ENCODE results near the gene MRPL52. TPM values are rescaled to one million over a fixed set of nuclear protein-coding genes. Genes with fewer than 3 reads are reported as not detected.

Gene MRPL52
- total and polyA plus RNA-seq, 2 of the 13 experiments (the other 11 are each of a cell fraction or from before 2014, with no cell fraction given) = 118 to 329 TPM

- no peak for TF ChIP-seq ZNF18 (CRISPR knock-in tag; IDR thresholded peaks at IDR 0.05; ENCODE audit: insufficient replicate concordance)
- no peak for TF ChIP-seq ZNF33A (CRISPR knock-in tag; IDR thresholded peaks at IDR 0.05; ENCODE audit: borderline replicate concordance)
- TF ChIP-seq ZNF484 (CRISPR knock-in tag; IDR thresholded peaks at IDR 0.05; ENCODE audit: borderline replicate concordance, low read depth) = no peak
- no peak for TF ChIP-seq BRF2 (CRISPR knock-in tag; IDR thresholded peaks at IDR 0.05)
- TF ChIP-seq ZNF367 (CRISPR knock-in tag; IDR thresholded peaks at IDR 0.05; ENCODE audit: borderline replicate concordance) = no peak
- no peak for TF ChIP-seq MLLT10 (CRISPR knock-in tag; IDR thresholded peaks at IDR 0.05)
- no peak for TF ChIP-seq SKI (IDR thresholded peaks at IDR 0.05; ENCODE audit: partially characterized antibody)
- TF ChIP-seq IKZF4 (CRISPR knock-in tag; IDR thresholded peaks at IDR 0.05; ENCODE audit: borderline replicate concordance, low read depth, not compliant biosample characterization) = no peak
- no peak for TF ChIP-seq ISL2 (CRISPR knock-in tag; IDR thresholded peaks at IDR 0.05)
- no peak; the same call in 1 of the 2 replicates for TF ChIP-seq ZBTB39 (CRISPR knock-in tag; IDR thresholded peaks at IDR 0.05)
- TF ChIP-seq HNF1B (CRISPR knock-in tag; IDR thresholded peaks at IDR 0.05) = no peak
- TF ChIP-seq ZNF891 (CRISPR knock-in tag; IDR thresholded peaks at IDR 0.05) = no peak
- TF ChIP-seq CCAR2 (optimal IDR thresholded peaks at IDR 0.05; ENCODE audit: low read depth, low read length) = no peak
- TF ChIP-seq MLX (CRISPR knock-in tag; IDR thresholded peaks at IDR 0.05) = no peak
- no peak for TF ChIP-seq MEIS2 (CRISPR knock-in tag; IDR thresholded peaks at IDR 0.05)
- no peak for TF ChIP-seq ZNF775 (CRISPR knock-in tag; IDR thresholded peaks at IDR 0.05; ENCODE audit: borderline replicate concordance)
- peak; percentile 52; the same call in 1 of the 2 replicates for TF ChIP-seq STAT5B (CRISPR knock-in tag; IDR thresholded peaks at IDR 0.05)
- no peak for TF ChIP-seq ZNF441 (CRISPR knock-in tag; IDR thresholded peaks at IDR 0.05; ENCODE audit: borderline replicate concordance)
- TF ChIP-seq ZNF770 (CRISPR knock-in tag; IDR thresholded peaks at IDR 0.05) = no peak
- no peak for TF ChIP-seq ZNF138 (CRISPR knock-in tag; IDR thresholded peaks at IDR 0.05; ENCODE audit: low read depth)
- TF ChIP-seq NFKB2 (CRISPR knock-in tag; IDR thresholded peaks at IDR 0.05; ENCODE audit: borderline replicate concordance) = no peak
Measured at GRCh38 chr14:22870811-22871223, 41.1 kb downstream of the MRPL52 start (continued).

Measured in HepG2 (cell line).